GM23338 (cell line): Measurements from ENCODE around the gene LAMC3. TPM values are rescaled to one million over a fixed set of nuclear protein-coding genes. Genes with fewer than 3 reads are reported as not detected.

Experiments used
- ATAC-seq: fragments of 200-7000 bp; cut with Tn5 transposase; 3 replicates; pipeline ENCODE4 v1.9.1; 2020
- DNase-seq: peaks from one replicate; pipeline ENCODE4 v3.0.0-alpha.2; 2015; ENCODE audit warnings: low spot score
- H2AFZ ChIP-seq: fragments of 200-600 bp; sonication (generic); 2 replicates; pipeline ENCODE4 v1.8.0; 2016; ENCODE audit warnings: antibody characterized with exemption, mild to moderate bottlenecking, moderate library complexity
- H3F3A ChIP-seq: fragments of 200-600 bp; sonication (generic); replicated peaks from 2 replicates; pipeline ENCODE4 v1.8.0; 2017; ENCODE audit warnings: antibody characterized with exemption, mixed run types, low read depth
- H3K27ac ChIP-seq: fragments of 200-600 bp; sonication (generic); 2 replicates; pipeline ENCODE4 v1.6.1; 2016; ENCODE audit warnings: low read depth
- H3K27me3 ChIP-seq: fragments of 200-600 bp; sonication (generic); 2 replicates; pipeline ENCODE4 v1.8.0; 2016; ENCODE audit warnings: mild to moderate bottlenecking, mixed run types, moderate library complexity; ENCODE audit not compliant: insufficient read depth
- H3K36me3 ChIP-seq: fragments of 200-600 bp; sonication (generic); 2 replicates; pipeline ENCODE4 v1.8.0; 2016; ENCODE audit warnings: mild to moderate bottlenecking; ENCODE audit not compliant: insufficient read depth
- H3K4me1 ChIP-seq: fragments of 200-600 bp; sonication (generic); 2 replicates; pipeline ENCODE4 v1.8.0; 2016; ENCODE audit warnings: mild to moderate bottlenecking, moderate library complexity; ENCODE audit not compliant: insufficient read depth
- H3K4me2 ChIP-seq: fragments of 200-600 bp; sonication (generic); 2 replicates; pipeline ENCODE4 v1.7.1; 2017; ENCODE audit warnings: mixed run types
- H3K4me3 ChIP-seq: fragments of 200-600 bp; sonication (generic); 2 replicates; pipeline ENCODE4 v1.6.1; 2016; ENCODE audit warnings: mixed run types
- H3K79me2 ChIP-seq: fragments of 200-600 bp; sonication (generic); replicated peaks from 2 replicates; pipeline ENCODE4 v1.8.0; 2017; ENCODE audit warnings: mild to moderate bottlenecking; ENCODE audit not compliant: insufficient read depth
- H3K9me2 ChIP-seq: fragments of 200-600 bp; sonication (generic); 2 replicates; pipeline ENCODE4 v1.8.0; 2017; ENCODE audit not compliant: insufficient read depth
- H4K20me1 ChIP-seq: fragments of 200-600 bp; sonication (generic); replicated peaks from 2 replicates; pipeline ENCODE4 v1.8.0; 2017; ENCODE audit warnings: mild to moderate bottlenecking; ENCODE audit not compliant: insufficient read depth
- H3K27ac Mint-ChIP-seq: 2 replicates; pipeline ENCODE4 v1.8.0; 2020; ENCODE audit warnings: inconsistent platforms, mild to moderate bottlenecking, moderate library complexity, mixed read lengths
- H3K27me3 Mint-ChIP-seq: 3 replicates; pipeline ENCODE4 v1.8.0; 2022; ENCODE audit warnings: low read depth, mild to moderate bottlenecking, moderate library complexity, mixed read lengths, inconsistent platforms; ENCODE audit not compliant: insufficient read depth, poor library complexity
- H3K36me3 Mint-ChIP-seq: 3 replicates; pipeline ENCODE4 v1.8.0; 2021; ENCODE audit warnings: low read depth, mild to moderate bottlenecking, inconsistent platforms, moderate library complexity, mixed read lengths
- H3K4me1 Mint-ChIP-seq: 3 replicates; pipeline ENCODE4 v1.8.0; 2020; ENCODE audit warnings: mild to moderate bottlenecking, inconsistent platforms, mixed read lengths
- H3K4me3 Mint-ChIP-seq: 3 replicates; pipeline ENCODE4 v1.8.0; 2021; ENCODE audit warnings: moderate library complexity, mild to moderate bottlenecking, inconsistent platforms, mixed read lengths
- H3K9me3 Mint-ChIP-seq: 3 replicates; pipeline ENCODE4 v1.8.0; 2020; ENCODE audit warnings: moderate library complexity, mild to moderate bottlenecking, inconsistent platforms, mixed read lengths
- CREB1 ChIP-seq: fragments of 250-450 bp; sonication (Bioruptor Pico); IDR thresholded peaks from 2 replicates; pipeline ENCODE4 v1.5.0; 2020; ENCODE audit warnings: low read depth, mild to moderate bottlenecking, moderate library complexity
- CTCF ChIP-seq, 2 experiments: fragments of 200-600 bp in 1 of 2; sonication (generic) in 1 of 2; conservative IDR thresholded peaks; 2 replicates each; pipeline versions ENCODE4 v1.5.1 to v1.6.1; 2016 to 2017; ENCODE audit warnings: antibody characterized with exemption in 2 of 2, low read depth in 2 of 2, mild to moderate bottlenecking in 2 of 2, moderate library complexity in 1 of 2
- EZH2 ChIP-seq: fragments of 200-600 bp; sonication (generic); IDR thresholded peaks from one replicate; pipeline ENCODE4 v1.8.0; 2017; ENCODE audit warnings: antibody characterized with exemption, mild to moderate bottlenecking, low read depth; ENCODE audit not compliant: unreplicated experiment
- EZH2phosphoT487 ChIP-seq: fragments of 200-600 bp; sonication (generic); IDR thresholded peaks from one replicate; pipeline ENCODE4 v1.8.1; 2018; ENCODE audit warnings: antibody characterized with exemption; ENCODE audit not compliant: unreplicated experiment
- JUNB ChIP-seq: IDR thresholded peaks from one replicate; pipeline ENCODE4 v1.6.1; 2016; ENCODE audit warnings: antibody characterized with exemption; ENCODE audit not compliant: unreplicated experiment
- REST ChIP-seq: IDR thresholded peaks from one replicate; pipeline ENCODE4 v1.6.1; 2018; ENCODE audit warnings: antibody characterized with exemption; ENCODE audit not compliant: unreplicated experiment
- STAT1 ChIP-seq: IDR thresholded peaks from one replicate; pipeline ENCODE4 v1.6.1; 2016; ENCODE audit warnings: antibody characterized with exemption; ENCODE audit not compliant: unreplicated experiment
- ZNF114 ChIP-seq: fragments of 250-450 bp; sonication (Bioruptor Pico); IDR thresholded peaks from 2 replicates; pipeline ENCODE4 v1.5.0; 2020; ENCODE audit warnings: mild to moderate bottlenecking, moderate library complexity
- polyA plus RNA-seq: library from polyadenylated mRNA; unstranded; fragments of >200 nt; fragmentation: Nextera tagmentation; extraction: Ambion mirVana; gene quantifications from 2 replicates; pipeline ENCODE4 v1.2.1, GENCODE V29; 2016
- total RNA-seq: library from RNA; depleted of rRNA; stranded (reverse); fragments of >200 nt; shearing (Covaris generic); gene quantifications from 2 replicates; pipeline ENCODE4 v1.2.3, GENCODE V29; 2014

Gene LAMC3
- total and polyA plus RNA-seq, 2 experiments from 2014 or later: 9.0 to 27.4 TPM

GRCh38 chr9:131038256-131039128 is 29.5 kb downstream of the LAMC3 start:
- Histone ChIP-seq H4K20me1 (no peaks in the 10 kb centered on the region), H3K9me2 (no peaks in the 10 kb centered on the region), H3K4me1 (no peaks in the 10 kb centered on the region), H3K27ac (no peak overlapping the region), H3K4me2 (no peak overlapping the region), H3K79me2 (no peaks in the 10 kb centered on the region), H3K4me3 (no peak overlapping the region), H2AFZ (no peak overlapping the region), H3K36me3 (no peaks in the 10 kb centered on the region), H3K27me3 (no peaks in the 10 kb centered on the region), H3F3A (no peaks in the 10 kb centered on the region)
- TF ChIP-seq REST (no peak), EZH2 (no peak), CTCF (conservative IDR thresholded peaks at IDR 0.05; ENCODE audit: low read depth in 2 of 2) (no peak), STAT1 (no peak), EZH2phosphoT487 (no peak), ZNF114 (no peak), CREB1 (CRISPR knock-in tag) (no peak), JUNB (no peak)
- Mint-ChIP-seq H3K27ac (no peak overlapping the region), H3K4me3 (no peak overlapping the region), H3K27me3 (peaks cover 10% of the 10 kb centered on the region), H3K36me3 (peaks cover 4% of the 10 kb centered on the region; the same call in 2 of the 3 replicates), H3K4me1 (no peaks in the 10 kb centered on the region; the same call in 1 of the 3 replicates), H3K9me3 (no peaks in the 10 kb centered on the region; the same call in 2 of the 3 replicates)
- no peak for DNase-seq
- ATAC-seq: no peak
